ENCODE data around the gene TTC27. TPM values are rescaled to one million over a fixed set of nuclear protein-coding genes. Genes with fewer than 3 reads are reported as not detected.

TTC27 gene
- total and polyA plus RNA-seq, 2 of the 13 experiments (the other 11 are each of a cell fraction or from before 2014, with no cell fraction given): 26.7 to 44.7 TPM

GRCh38 chr2:32627814-32628579 lies at the start of gene TTC27 (continued):
- TF ChIP-seq ZBTB40 (IDR thresholded peaks at IDR 0.05) (no peak), ZBTB40 (CRISPR knock-in tag; IDR thresholded peaks at IDR 0.05) (no peak), SP140L (CRISPR knock-in tag; IDR thresholded peaks at IDR 0.05; ENCODE audit: borderline replicate concordance) (0 out of 2 replicates have a peak, but pooled peaks have one; percentile 39), AHR (CRISPR knock-in tag; IDR thresholded peaks at IDR 0.05) (0 out of 2 replicates have a peak, but pooled peaks have one; percentile 33), KLF6 (CRISPR knock-in tag; IDR thresholded peaks at IDR 0.05) (peak; percentile 78; the same call in 1 of the 2 replicates), ERF (CRISPR knock-in tag; IDR thresholded peaks at IDR 0.05) (peak; percentile 71), ATAD3A (CRISPR knock-in tag; IDR thresholded peaks at IDR 0.05) (no peak), ZNF629 (CRISPR knock-in tag; conservative IDR thresholded peaks at IDR 0.05) (0 out of 2 replicates have a peak, but pooled peaks have one; percentile 20), PHF8 (CRISPR knock-in tag; IDR thresholded peaks at IDR 0.05) (peak; percentile 93), ZNF446 (CRISPR knock-in tag; IDR thresholded peaks at IDR 0.05) (no peak), HOXA3 (CRISPR knock-in tag; IDR thresholded peaks at IDR 0.05) (peak; percentile 88), MEIS1 (CRISPR knock-in tag; IDR thresholded peaks at IDR 0.05; ENCODE audit: borderline replicate concordance) (0 out of 2 replicates have a peak, but pooled peaks have one; percentile 57), ZNF572 (CRISPR knock-in tag; IDR thresholded peaks at IDR 0.05) (peak; percentile 96; the same call in 1 of the 2 replicates), SNAPC4 (CRISPR knock-in tag; IDR thresholded peaks at IDR 0.05) (peak; percentile 80; the same call in 1 of the 2 replicates), ZNF335 (CRISPR knock-in tag; IDR thresholded peaks at IDR 0.05) (peak; percentile 56; the same call in 1 of the 2 replicates), ELF3 (CRISPR knock-in tag; IDR thresholded peaks at IDR 0.05) (peak; percentile 91), THAP11 (CRISPR knock-in tag; IDR thresholded peaks at IDR 0.05) (peak; percentile 88)

All from HepG2 (cell line).